HepG2 (cell line): Measurements from ENCODE around the gene SHF. TPM values are rescaled to one million over a fixed set of nuclear protein-coding genes. Genes with fewer than 3 reads are reported as not detected.

ENCODE experiments used
- ELF3 ChIP-seq: IDR thresholded peaks from 2 replicates; pipeline ENCODE4 v1.6.1; 2016; ENCODE audit warnings: missing genetic modification reagents, missing compliant biosample characterization
- FOXA1 ChIP-seq, 2 experiments: fragments of 450-650 bp in 1 of 2; sonication (generic) in 1 of 2; formaldehyde crosslinking in 1 of 2; IDR thresholded peaks; 2 replicates each; pipeline versions ENCODE4 v1.4.0 to v1.6.1; 2016 to 2020; ENCODE audit warnings: missing genetic modification reagents in 1 of 2
- FOXP1 ChIP-seq, 2 experiments: fragments of 450-650 bp in 1 of 2; IDR thresholded peaks; 2 replicates each; pipeline ENCODE4 v1.6.1; 2017 to 2018; ENCODE audit warnings: antibody characterized with exemption in 1 of 2
- MYNN ChIP-seq: sonication (generic); formaldehyde crosslinking; IDR thresholded peaks from 2 replicates; pipeline ENCODE4 v1.4.0; 2020; ENCODE audit warnings: mild to moderate bottlenecking, low read depth, missing genetic modification reagents
- NCOA1 ChIP-seq: sonication (generic); formaldehyde crosslinking; IDR thresholded peaks from 2 replicates; pipeline ENCODE4 v1.9.0; 2021; ENCODE audit warnings: missing genetic modification reagents
- NFAT5 ChIP-seq: sonication (generic); formaldehyde crosslinking; IDR thresholded peaks from 2 replicates; pipeline ENCODE4 v1.4.0; 2020; ENCODE audit warnings: missing genetic modification reagents
- NFATC3 ChIP-seq: sonication (generic); formaldehyde crosslinking; IDR thresholded peaks from 2 replicates; pipeline ENCODE4 v1.5.1; 2020; ENCODE audit warnings: mild to moderate bottlenecking, missing genetic modification reagents
- NFIC ChIP-seq: IDR thresholded peaks from 2 replicates; pipeline ENCODE4 v1.6.1; 2012; ENCODE audit warnings: mild to moderate bottlenecking, low read length, inconsistent platforms
- SMAD1 ChIP-seq: sonication (generic); formaldehyde crosslinking; IDR thresholded peaks from 2 replicates; pipeline ENCODE4 v1.4.0; 2020; ENCODE audit warnings: missing genetic modification reagents, low read depth, mild to moderate bottlenecking, borderline replicate concordance
- TFE3 ChIP-seq: IDR thresholded peaks from 2 replicates; pipeline ENCODE4 v1.6.1; 2016
- ZNF280D ChIP-seq: sonication (generic); formaldehyde crosslinking; IDR thresholded peaks from 2 replicates; pipeline ENCODE4 v1.5.1; 2020; ENCODE audit warnings: mild to moderate bottlenecking, missing genetic modification reagents
- ZNF44 ChIP-seq: sonication (generic); formaldehyde crosslinking; IDR thresholded peaks from 2 replicates; pipeline ENCODE4 v1.5.1; 2020; ENCODE audit warnings: mild to moderate bottlenecking, missing genetic modification reagents
- polyA plus RNA-seq, 8 experiments: library from polyadenylated mRNA; depleted of rRNA in 3 of 8; stranded (reverse) in 7 of 8; unstranded in 1 of 8; fragments of >200 nt; fragmentation: Illumina TruSeq in 4 of 8; extraction: Trizol in 4 of 8; gene quantifications; 2 replicates each; pipeline versions ENCODE4 v1.2.1 to v1.2.3, GENCODE V29; 2011 to 2016; ENCODE audit warnings: low read depth in 4 of 8, missing spikeins in 1 of 8, mixed read lengths in 1 of 8; ENCODE audit not compliant: insufficient read depth in 1 of 8
- total RNA-seq, 5 experiments: library from RNA; depleted of rRNA; stranded (reverse); fragments of >200 nt; fragmentation: Illumina TruSeq; extraction: Trizol; gene quantifications; 2 replicates each; pipeline ENCODE4 v1.2.3, GENCODE V29; 2016; ENCODE audit warnings: low read depth in 1 of 5
- TF ChIP-seq, protein P1 (sequence below): sonication (generic); formaldehyde crosslinking; IDR thresholded peaks from 2 replicates; pipeline ENCODE4 v1.4.0; 2020; ENCODE audit warnings: missing genetic modification reagents, borderline replicate concordance

The SHF gene
- total and polyA plus RNA-seq, 2 of the 13 experiments (the other 11 are each of a cell fraction or from before 2014, with no cell fraction given) = 20.9 to 25.5 TPM

GRCh38 chr15:45118131-45118588 lies 69.6 kb downstream of the SHF start (continued):
- TF ChIP-seq MYNN (CRISPR knock-in tag) (no peak), ZNF44 (0 out of 2 replicates have a peak, but pooled peaks have one; percentile 50), FOXP1 (IDR thresholded peaks at IDR 0.05) (no peak), FOXP1 (CRISPR knock-in tag; IDR thresholded peaks at IDR 0.05) (0 out of 2 replicates have a peak, but pooled peaks have one; percentile 13), SMAD1 (CRISPR knock-in tag) (peak; percentile 48; the same call in 1 of the 2 replicates), TFE3 (CRISPR knock-in tag) (no peak), NFAT5 (no peak), NFATC3 (CRISPR knock-in tag) (no peak), ZNF280D (CRISPR knock-in tag) (0 out of 2 replicates have a peak, but pooled peaks have one; percentile 36), NFIC (no peak), ELF3 (CRISPR knock-in tag) (peak; percentile 51), FOXA1 (IDR thresholded peaks at IDR 0.05) (no peak), FOXA1 (CRISPR knock-in tag; IDR thresholded peaks at IDR 0.05) (no peak), NCOA1 (CRISPR knock-in tag) (no peak)
- TF ChIP-seq, protein P1, sequence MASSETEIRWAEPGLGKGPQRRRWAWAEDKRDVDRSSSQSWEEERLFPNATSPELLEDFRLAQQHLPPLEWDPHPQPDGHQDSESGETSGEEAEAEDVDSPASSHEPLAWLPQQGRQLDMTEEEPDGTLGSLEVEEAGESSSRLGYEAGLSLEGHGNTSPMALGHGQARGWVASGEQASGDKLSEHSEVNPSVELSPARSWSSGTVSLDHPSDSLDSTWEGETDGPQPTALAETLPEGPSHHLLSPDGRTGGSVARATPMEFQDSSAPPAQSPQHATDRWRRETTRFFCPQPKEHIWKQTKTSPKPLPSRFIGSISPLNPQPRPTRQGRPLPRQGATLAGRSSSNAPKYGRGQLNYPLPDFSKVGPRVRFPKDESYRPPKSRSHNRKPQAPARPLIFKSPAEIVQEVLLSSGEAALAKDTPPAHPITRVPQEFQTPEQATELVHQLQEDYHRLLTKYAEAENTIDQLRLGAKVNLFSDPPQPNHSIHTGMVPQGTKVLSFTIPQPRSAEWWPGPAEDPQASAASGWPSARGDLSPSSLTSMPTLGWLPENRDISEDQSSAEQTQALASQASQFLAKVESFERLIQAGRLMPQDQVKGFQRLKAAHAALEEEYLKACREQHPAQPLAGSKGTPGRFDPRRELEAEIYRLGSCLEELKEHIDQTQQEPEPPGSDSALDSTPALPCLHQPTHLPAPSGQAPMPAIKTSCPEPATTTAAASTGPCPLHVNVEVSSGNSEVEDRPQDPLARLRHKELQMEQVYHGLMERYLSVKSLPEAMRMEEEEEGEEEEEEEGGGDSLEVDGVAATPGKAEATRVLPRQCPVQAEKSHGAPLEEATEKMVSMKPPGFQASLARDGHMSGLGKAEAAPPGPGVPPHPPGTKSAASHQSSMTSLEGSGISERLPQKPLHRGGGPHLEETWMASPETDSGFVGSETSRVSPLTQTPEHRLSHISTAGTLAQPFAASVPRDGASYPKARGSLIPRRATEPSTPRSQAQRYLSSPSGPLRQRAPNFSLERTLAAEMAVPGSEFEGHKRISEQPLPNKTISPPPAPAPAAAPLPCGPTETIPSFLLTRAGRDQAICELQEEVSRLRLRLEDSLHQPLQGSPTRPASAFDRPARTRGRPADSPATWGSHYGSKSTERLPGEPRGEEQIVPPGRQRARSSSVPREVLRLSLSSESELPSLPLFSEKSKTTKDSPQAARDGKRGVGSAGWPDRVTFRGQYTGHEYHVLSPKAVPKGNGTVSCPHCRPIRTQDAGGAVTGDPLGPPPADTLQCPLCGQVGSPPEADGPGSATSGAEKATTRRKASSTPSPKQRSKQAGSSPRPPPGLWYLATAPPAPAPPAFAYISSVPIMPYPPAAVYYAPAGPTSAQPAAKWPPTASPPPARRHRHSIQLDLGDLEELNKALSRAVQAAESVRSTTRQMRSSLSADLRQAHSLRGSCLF = no peak
